HepG2 (cell line): Measurements from ENCODE around the gene SYNJ2. TPM values are rescaled to one million over a fixed set of nuclear protein-coding genes. Genes with fewer than 3 reads are reported as not detected.

Experiments
- ATRX ChIP-seq: sonication (generic); formaldehyde crosslinking; IDR thresholded peaks from 2 replicates; pipeline ENCODE4 v1.4.0; 2020; ENCODE audit warnings: missing genetic modification reagents, borderline replicate concordance
- CBX1 ChIP-seq: IDR thresholded peaks from one replicate; pipeline ENCODE4 v1.6.1; 2016; ENCODE audit warnings: antibody characterized with exemption, low read depth
- CC2D1A ChIP-seq: sonication (generic); formaldehyde crosslinking; IDR thresholded peaks from 2 replicates; pipeline ENCODE4 v1.8.1; 2023; ENCODE audit warnings: mild to moderate bottlenecking, missing genetic modification reagents
- ESRRA ChIP-seq: sonication (generic); formaldehyde crosslinking; IDR thresholded peaks from 2 replicates; pipeline ENCODE4 v1.5.1; 2020; ENCODE audit warnings: mild to moderate bottlenecking, low read depth, missing genetic modification reagents
- GFI1 ChIP-seq: sonication (generic); formaldehyde crosslinking; IDR thresholded peaks from 2 replicates; pipeline ENCODE4 v1.5.0; 2020; ENCODE audit warnings: missing genetic modification reagents, mild to moderate bottlenecking, borderline replicate concordance
- IKZF4 ChIP-seq: sonication (generic); formaldehyde crosslinking; IDR thresholded peaks from 2 replicates; pipeline ENCODE4 v1.5.1; 2020; ENCODE audit warnings: borderline replicate concordance, mild to moderate bottlenecking, low read depth, missing genetic modification reagents; ENCODE audit errors: not compliant biosample characterization
- JUND ChIP-seq: sonication (generic); formaldehyde crosslinking; IDR thresholded peaks from 2 replicates; pipeline ENCODE4 v1.8.0; 2022; ENCODE audit warnings: mild to moderate bottlenecking, missing genetic modification reagents
- KLF9 ChIP-seq: IDR thresholded peaks from 2 replicates; pipeline ENCODE4 v1.6.1; 2016; ENCODE audit warnings: low read depth
- LCORL ChIP-seq, 2 experiments: fragments of 450-650 bp in 1 of 2; sonication (generic) in 1 of 2; formaldehyde crosslinking in 1 of 2; IDR thresholded peaks; 2 replicates each; pipeline versions ENCODE4 v1.5.0 to v1.6.1; 2017 to 2020; ENCODE audit warnings: antibody characterized with exemption in 1 of 2, missing genetic modification reagents in 1 of 2
- NFKB2 ChIP-seq: sonication (generic); formaldehyde crosslinking; IDR thresholded peaks from 2 replicates; pipeline ENCODE4 v1.4.0; 2020; ENCODE audit warnings: missing genetic modification reagents, borderline replicate concordance
- NR2F2 ChIP-seq: IDR thresholded peaks from 2 replicates; pipeline ENCODE4 v1.6.1; 2012; ENCODE audit warnings: low read depth, inconsistent platforms, borderline replicate concordance
- RAD51 ChIP-seq: fragments of 450-650 bp; IDR thresholded peaks from 2 replicates; pipeline ENCODE4 v1.6.1; 2016; ENCODE audit warnings: borderline replicate concordance
- RARA ChIP-seq: IDR thresholded peaks from 2 replicates; pipeline ENCODE4 v1.6.1; 2016; ENCODE audit warnings: missing genetic modification reagents, missing compliant biosample characterization
- SMAD3 ChIP-seq: sonication (generic); formaldehyde crosslinking; IDR thresholded peaks from 2 replicates; pipeline ENCODE4 v1.4.0; 2020; ENCODE audit warnings: missing genetic modification reagents
- SOX6 ChIP-seq, 2 experiments: fragments of 450-650 bp in 1 of 2; sonication (generic) in 1 of 2; formaldehyde crosslinking in 1 of 2; IDR thresholded peaks; 2 replicates each; pipeline versions ENCODE4 v1.4.0 to v1.6.1; 2017 to 2020; ENCODE audit warnings: antibody characterized with exemption in 1 of 2, mild to moderate bottlenecking in 1 of 2, missing genetic modification reagents in 1 of 2
- THYN1 ChIP-seq: sonication (generic); formaldehyde crosslinking; IDR thresholded peaks from 2 replicates; pipeline ENCODE4 v1.8.1; 2023; ENCODE audit warnings: low read depth, mild to moderate bottlenecking, moderate library complexity, missing genetic modification reagents, borderline replicate concordance
- TMF1 ChIP-seq: sonication (generic); formaldehyde crosslinking; IDR thresholded peaks from 2 replicates; pipeline ENCODE4 v1.8.1; 2022; ENCODE audit warnings: low read depth, missing genetic modification reagents
- TP53 ChIP-seq: sonication (generic); formaldehyde crosslinking; conservative IDR thresholded peaks from 2 replicates; pipeline ENCODE4 v1.4.0; 2020; ENCODE audit warnings: missing genetic modification reagents
- ZNF143 ChIP-seq: sonication (generic); formaldehyde crosslinking; IDR thresholded peaks from 2 replicates; pipeline ENCODE4 v1.4.0; 2020; ENCODE audit warnings: missing genetic modification reagents
- ZNF335 ChIP-seq: sonication (generic); formaldehyde crosslinking; IDR thresholded peaks from 2 replicates; pipeline ENCODE4 v1.4.0; 2020; ENCODE audit warnings: missing genetic modification reagents
- ZNF33A ChIP-seq: sonication (generic); formaldehyde crosslinking; IDR thresholded peaks from 2 replicates; pipeline ENCODE4 v1.5.1; 2020; ENCODE audit warnings: missing genetic modification reagents, mild to moderate bottlenecking, moderate library complexity, borderline replicate concordance
- ZNF589 ChIP-seq: sonication (generic); formaldehyde crosslinking; conservative IDR thresholded peaks from 2 replicates; pipeline ENCODE4 v1.8.0; 2022; ENCODE audit warnings: mild to moderate bottlenecking, moderate library complexity, missing genetic modification reagents
- ZNF607 ChIP-seq: sonication (generic); formaldehyde crosslinking; IDR thresholded peaks from 2 replicates; pipeline ENCODE4 v1.5.1; 2020; ENCODE audit warnings: missing genetic modification reagents, mild to moderate bottlenecking, borderline replicate concordance
- polyA plus RNA-seq, 8 experiments: library from polyadenylated mRNA; depleted of rRNA in 3 of 8; stranded (reverse) in 7 of 8; unstranded in 1 of 8; fragments of >200 nt; fragmentation: Illumina TruSeq in 4 of 8; extraction: Trizol in 4 of 8; gene quantifications; 2 replicates each; pipeline versions ENCODE4 v1.2.1 to v1.2.3, GENCODE V29; 2011 to 2016; ENCODE audit warnings: low read depth in 4 of 8, missing spikeins in 1 of 8, mixed read lengths in 1 of 8; ENCODE audit not compliant: insufficient read depth in 1 of 8
- total RNA-seq, 5 experiments: library from RNA; depleted of rRNA; stranded (reverse); fragments of >200 nt; fragmentation: Illumina TruSeq; extraction: Trizol; gene quantifications; 2 replicates each; pipeline ENCODE4 v1.2.3, GENCODE V29; 2016; ENCODE audit warnings: low read depth in 1 of 5
- TF ChIP-seq, protein P1 (sequence below): sonication (generic); formaldehyde crosslinking; IDR thresholded peaks from 2 replicates; pipeline ENCODE4 v1.5.1; 2020; ENCODE audit warnings: mild to moderate bottlenecking, moderate library complexity, missing genetic modification reagents
- TF ChIP-seq, protein P2 (sequence below): sonication (generic); formaldehyde crosslinking; IDR thresholded peaks from 2 replicates; pipeline ENCODE4 v1.8.1; 2023; ENCODE audit warnings: mild to moderate bottlenecking, missing genetic modification reagents, borderline replicate concordance
- TF ChIP-seq, protein P3 (sequence below): sonication (generic); formaldehyde crosslinking; IDR thresholded peaks from 2 replicates; pipeline ENCODE4 v1.9.0; 2021; ENCODE audit warnings: missing genetic modification reagents, mild to moderate bottlenecking, borderline replicate concordance
- TF ChIP-seq, protein P4 (sequence below): sonication (generic); formaldehyde crosslinking; IDR thresholded peaks from 2 replicates; pipeline ENCODE4 v1.5.0; 2020; ENCODE audit warnings: missing genetic modification reagents, mild to moderate bottlenecking, borderline replicate concordance

The SYNJ2 gene
- total and polyA plus RNA-seq, 2 of the 13 experiments (the other 11 are each of a cell fraction or from before 2014, with no cell fraction given): 39.1 to 57.6 TPM

DNA sequence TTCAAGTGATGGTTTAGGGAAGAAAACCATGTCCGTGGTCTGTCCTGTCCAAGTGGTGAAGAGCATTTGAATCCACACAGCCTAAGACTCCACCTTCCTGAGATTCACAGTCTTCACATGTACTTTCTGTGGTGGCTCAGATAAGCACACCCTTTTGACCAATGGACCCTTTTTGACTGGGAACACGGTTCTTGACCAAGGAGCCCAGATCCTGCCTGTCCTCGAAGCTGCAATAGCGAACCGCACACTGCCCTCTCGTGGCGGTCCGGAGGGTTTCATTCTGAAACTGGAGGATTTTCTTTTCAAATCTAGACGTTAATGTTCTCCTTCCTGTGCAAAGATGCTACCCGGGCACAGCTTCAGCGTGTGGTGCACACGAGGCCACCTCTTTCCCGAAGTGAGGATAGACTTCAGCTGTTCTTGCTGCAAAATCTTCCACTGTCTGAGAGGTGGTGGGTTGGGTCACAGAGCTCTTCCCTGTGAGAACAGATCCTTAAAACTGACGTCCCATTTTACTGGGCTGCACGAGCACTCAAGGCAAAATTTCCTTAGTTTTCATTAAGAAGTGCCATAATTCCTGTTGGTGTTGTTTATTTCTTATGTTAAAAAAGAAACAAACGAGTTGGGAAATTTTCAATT lies 90.5 kb downstream of the SYNJ2 start (continued):
- TF ChIP-seq NR2F2: no peak
- TF ChIP-seq, protein P1, sequence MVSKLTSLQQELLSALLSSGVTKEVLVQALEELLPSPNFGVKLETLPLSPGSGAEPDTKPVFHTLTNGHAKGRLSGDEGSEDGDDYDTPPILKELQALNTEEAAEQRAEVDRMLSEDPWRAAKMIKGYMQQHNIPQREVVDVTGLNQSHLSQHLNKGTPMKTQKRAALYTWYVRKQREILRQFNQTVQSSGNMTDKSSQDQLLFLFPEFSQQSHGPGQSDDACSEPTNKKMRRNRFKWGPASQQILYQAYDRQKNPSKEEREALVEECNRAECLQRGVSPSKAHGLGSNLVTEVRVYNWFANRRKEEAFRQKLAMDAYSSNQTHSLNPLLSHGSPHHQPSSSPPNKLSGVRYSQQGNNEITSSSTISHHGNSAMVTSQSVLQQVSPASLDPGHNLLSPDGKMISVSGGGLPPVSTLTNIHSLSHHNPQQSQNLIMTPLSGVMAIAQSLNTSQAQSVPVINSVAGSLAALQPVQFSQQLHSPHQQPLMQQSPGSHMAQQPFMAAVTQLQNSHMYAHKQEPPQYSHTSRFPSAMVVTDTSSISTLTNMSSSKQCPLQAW (CRISPR knock-in tag): peak; percentile 71; the same call in 1 of the 2 replicates
- TF ChIP-seq, protein P2, sequence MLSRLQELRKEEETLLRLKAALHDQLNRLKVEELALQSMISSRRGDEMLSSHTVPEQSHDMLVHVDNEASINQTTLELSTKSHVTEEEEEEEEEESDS (CRISPR knock-in tag): no peak
- no peak for TF ChIP-seq TP53 (CRISPR knock-in tag)
- TF ChIP-seq SMAD3: peak; percentile 27; the same call in 1 of the 2 replicates
- no peak for TF ChIP-seq JUND (CRISPR knock-in tag)
- 0 out of 2 replicates have a peak, but pooled peaks have one; percentile 26 for TF ChIP-seq ZNF607 (CRISPR knock-in tag)
- TF ChIP-seq, protein P3, sequence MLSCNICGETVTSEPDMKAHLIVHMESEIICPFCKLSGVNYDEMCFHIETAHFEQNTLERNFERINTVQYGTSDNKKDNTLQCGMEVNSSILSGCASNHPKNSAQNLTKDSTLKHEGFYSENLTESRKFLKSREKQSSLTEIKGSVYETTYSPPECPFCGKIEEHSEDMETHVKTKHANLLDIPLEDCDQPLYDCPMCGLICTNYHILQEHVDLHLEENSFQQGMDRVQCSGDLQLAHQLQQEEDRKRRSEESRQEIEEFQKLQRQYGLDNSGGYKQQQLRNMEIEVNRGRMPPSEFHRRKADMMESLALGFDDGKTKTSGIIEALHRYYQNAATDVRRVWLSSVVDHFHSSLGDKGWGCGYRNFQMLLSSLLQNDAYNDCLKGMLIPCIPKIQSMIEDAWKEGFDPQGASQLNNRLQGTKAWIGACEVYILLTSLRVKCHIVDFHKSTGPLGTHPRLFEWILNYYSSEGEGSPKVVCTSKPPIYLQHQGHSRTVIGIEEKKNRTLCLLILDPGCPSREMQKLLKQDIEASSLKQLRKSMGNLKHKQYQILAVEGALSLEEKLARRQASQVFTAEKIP (CRISPR knock-in tag): no peak
- TF ChIP-seq ZNF335 (CRISPR knock-in tag): no peak
- 0 out of 2 replicates have a peak, but pooled peaks have one; percentile 9 for TF ChIP-seq RARA (CRISPR knock-in tag)
- TF ChIP-seq ESRRA (CRISPR knock-in tag): no peak
- no peak; the same call in 1 of the 2 replicates for TF ChIP-seq KLF9 (CRISPR knock-in tag)
- no peak for TF ChIP-seq ZNF33A (CRISPR knock-in tag)
- TF ChIP-seq IKZF4 (CRISPR knock-in tag): no peak
- TF ChIP-seq LCORL (IDR thresholded peaks at IDR 0.05): no peak
- peak; percentile 36; the same call in 1 of the 2 replicates for TF ChIP-seq LCORL (CRISPR knock-in tag; IDR thresholded peaks at IDR 0.05)
- no peak for TF ChIP-seq ZNF589 (CRISPR knock-in tag)
- TF ChIP-seq, protein P4, sequence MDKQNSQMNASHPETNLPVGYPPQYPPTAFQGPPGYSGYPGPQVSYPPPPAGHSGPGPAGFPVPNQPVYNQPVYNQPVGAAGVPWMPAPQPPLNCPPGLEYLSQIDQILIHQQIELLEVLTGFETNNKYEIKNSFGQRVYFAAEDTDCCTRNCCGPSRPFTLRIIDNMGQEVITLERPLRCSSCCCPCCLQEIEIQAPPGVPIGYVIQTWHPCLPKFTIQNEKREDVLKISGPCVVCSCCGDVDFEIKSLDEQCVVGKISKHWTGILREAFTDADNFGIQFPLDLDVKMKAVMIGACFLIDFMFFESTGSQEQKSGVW (CRISPR knock-in tag): no peak
- 0 out of 2 replicates have a peak, but pooled peaks have one; percentile 12 for TF ChIP-seq GFI1
- TF ChIP-seq TMF1: 0 out of 2 replicates have a peak, but pooled peaks have one; percentile 40
- TF ChIP-seq ATRX (CRISPR knock-in tag): no peak; the same call in 1 of the 2 replicates
- TF ChIP-seq CBX1: peak; percentile 30
- TF ChIP-seq CC2D1A (CRISPR knock-in tag): no peak
- no peak for TF ChIP-seq THYN1
- TF ChIP-seq ZNF143: no peak
- TF ChIP-seq RAD51: no peak
- no peak for TF ChIP-seq SOX6 (IDR thresholded peaks at IDR 0.05)
- TF ChIP-seq SOX6 (CRISPR knock-in tag; IDR thresholded peaks at IDR 0.05): peak; percentile 61
- TF ChIP-seq NFKB2 (CRISPR knock-in tag): no peak
